RWPE2 (cell line): ENCODE results near the gene TRABD2A.

Experiments used
- ATAC-seq: fragments of 200-7000 bp; cut with Tn5 transposase; 3 replicates; pipeline ENCODE4 v1.9.1; 2021; ENCODE audit warnings: low read depth
- DNase-seq: peaks from one replicate; pipeline ENCODE4 v3.0.0-alpha.2; 2020; ENCODE audit warnings: low spot score
- H3K27ac ChIP-seq: fragments of 450-650 bp; 2 replicates; pipeline ENCODE4 v1.5.1; 2017; ENCODE audit warnings: mild to moderate bottlenecking; ENCODE audit not compliant: poor library complexity, severe bottlenecking
- H3K27me3 ChIP-seq: fragments of 250-450 bp; sonication (Bioruptor Pico); 2 replicates; pipeline ENCODE4 v1.5.1; 2021; ENCODE audit warnings: mild to moderate bottlenecking, moderate library complexity; ENCODE audit not compliant: insufficient read depth, poor library complexity, severe bottlenecking
- H3K36me3 ChIP-seq: fragments of 250-450 bp; sonication (Bioruptor Pico); 2 replicates; pipeline ENCODE4 v1.5.1; 2020; ENCODE audit warnings: low read depth, mild to moderate bottlenecking, moderate library complexity
- H3K4me1 ChIP-seq: fragments of 250-450 bp; sonication (Bioruptor Pico); 2 replicates; pipeline ENCODE4 v1.5.1; 2021; ENCODE audit warnings: mild to moderate bottlenecking, moderate library complexity; ENCODE audit not compliant: insufficient read depth, poor library complexity, severe bottlenecking
- H3K4me3 ChIP-seq: fragments of 250-450 bp; sonication (Bioruptor Pico); 2 replicates; pipeline ENCODE4 v1.5.1; 2021; ENCODE audit warnings: mild to moderate bottlenecking, moderate library complexity; ENCODE audit not compliant: severe bottlenecking
- H3K9me3 ChIP-seq: fragments of 250-450 bp; sonication (Bioruptor Pico); 2 replicates; pipeline ENCODE4 v1.5.1; 2021; ENCODE audit warnings: mild to moderate bottlenecking, moderate library complexity; ENCODE audit not compliant: severe bottlenecking
- CTCF ChIP-seq: fragments of 450-650 bp; IDR thresholded peaks from one replicate; pipeline ENCODE4 v1.5.1; 2017; ENCODE audit warnings: mild to moderate bottlenecking, moderate library complexity; ENCODE audit not compliant: poor library complexity, severe bottlenecking

TRABD2A gene

GRCh38 chr2:84844141-84844540, 36.7 kb downstream of the TRABD2A start:
- Histone ChIP-seq H3K4me3 (no peak overlapping the region), H3K4me1 (peaks cover 2% of the 10 kb centered on the region), H3K27me3 (no peaks in the 10 kb centered on the region), H3K9me3 (no peaks in the 10 kb centered on the region), H3K36me3 (no peaks in the 10 kb centered on the region), H3K27ac (no peak overlapping the region)
- no peak for DNase-seq
- no peak for ATAC-seq
- TF ChIP-seq CTCF, result no peak

- peaks cover 2% of the 10 kb centered on the region for H3K4me1 ChIP-seq
- no peak overlapping the region for H3K27ac ChIP-seq
- ATAC-seq (no peak), DNase-seq (no peak)
- H3K36me3 ChIP-seq, result no peaks in the 10 kb centered on the region
- no peaks in the 10 kb centered on the region for H3K27me3 ChIP-seq
- H3K9me3 ChIP-seq, result no peaks in the 10 kb centered on the region
- no peak for TF ChIP-seq CTCF
- H3K4me3 ChIP-seq, result no peak overlapping the region
Observed at GRCh38 chr2:84841577-84841976, 39.3 kb downstream of the TRABD2A start.

GRCh38 chr2:84840306-84840705, 40.6 kb downstream of the TRABD2A start:
- Histone ChIP-seq H3K27ac (no peak overlapping the region), H3K9me3 (no peaks in the 10 kb centered on the region), H3K27me3 (no peaks in the 10 kb centered on the region), H3K4me1 (no peaks in the 10 kb centered on the region), H3K36me3 (no peaks in the 10 kb centered on the region), H3K4me3 (no peak overlapping the region)
- TF ChIP-seq CTCF, result no peak
- ATAC-seq (no peak; the same call in 2 of the 3 replicates), DNase-seq (no peak)

- no peak overlapping the region for H3K4me3 ChIP-seq
- H3K36me3 ChIP-seq, result no peaks in the 10 kb centered on the region
- no peak for TF ChIP-seq CTCF
- H3K27me3 ChIP-seq, result no peaks in the 10 kb centered on the region
- ATAC-seq, result no peak
- H3K9me3 ChIP-seq, result no peaks in the 10 kb centered on the region
- DNase-seq, result no peak
- no peaks in the 10 kb centered on the region for H3K4me1 ChIP-seq
- no peak overlapping the region for H3K27ac ChIP-seq
Observed at GRCh38 chr2:84839851-84840250, 41.0 kb downstream of the TRABD2A start.

- no peak for TF ChIP-seq CTCF
- H3K9me3 ChIP-seq, result no peaks in the 10 kb centered on the region
- H3K27me3 ChIP-seq, result no peaks in the 10 kb centered on the region
- ATAC-seq, result no peak
- H3K4me3 ChIP-seq, result no peak overlapping the region
- no peaks in the 10 kb centered on the region for H3K36me3 ChIP-seq
- DNase-seq, result no peak
- H3K27ac ChIP-seq, result no peak overlapping the region
- no peaks in the 10 kb centered on the region for H3K4me1 ChIP-seq
Observed at GRCh38 chr2:84838434-84839145, 42.3 kb downstream of the TRABD2A start.
